Stimulated activated CD8-positive, alpha-beta memory T cell treated with anti-CD3 and anti-CD28 coated beads, Interleukin-12 subunit alpha, Interleukin-12 subunit beta, amount 100 ng/mL, for 24 hours (primary cell): ENCODE data around the gene TMPRSS11E.
A peak's percentile ranks its signal among the peaks of the same experiment; 100 is the strongest.
"Not testable (repeated sequence)": the region's sequence is repeated elsewhere in the genome, so short reads cannot be mapped to it uniquely, and the experiment has no call there.

Experiments
- DNase-seq: peaks from one replicate; pipeline ENCODE4 v3.0.0-alpha.2; 2020; ENCODE audit errors: extremely low read depth

Gene TMPRSS11E

GRCh38 chr4:68461790-68462189 lies 14.5 kb downstream of the TMPRSS11E start:
- no peak for DNase-seq

DNA sequence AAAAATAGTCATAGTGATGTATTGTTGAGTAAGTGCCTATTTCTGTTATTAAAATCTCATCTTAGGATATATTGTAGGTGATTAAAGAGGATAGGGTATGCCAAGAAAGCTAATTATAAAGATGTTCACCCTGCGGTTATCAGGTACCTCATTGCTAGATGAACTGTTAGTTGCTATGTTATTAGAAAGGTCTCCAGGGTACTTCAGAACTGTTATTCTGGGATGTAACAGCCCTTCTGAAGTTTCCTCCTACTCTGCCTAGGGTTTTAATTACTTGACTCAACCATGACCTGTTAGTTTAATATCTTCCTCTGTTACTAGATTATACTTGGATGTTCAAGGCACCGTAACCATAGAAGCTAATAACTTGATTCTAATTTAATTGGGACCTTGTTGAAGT lies 15.4 kb downstream of the TMPRSS11E start:
- DNase-seq: no peak

- no peak for DNase-seq
Measured at GRCh38 chr4:68463796-68464195, 16.5 kb downstream of the TMPRSS11E start.

GRCh38 chr4:68465058-68465457 lies 17.8 kb downstream of the TMPRSS11E start:
- DNase-seq: no peak

DNA sequence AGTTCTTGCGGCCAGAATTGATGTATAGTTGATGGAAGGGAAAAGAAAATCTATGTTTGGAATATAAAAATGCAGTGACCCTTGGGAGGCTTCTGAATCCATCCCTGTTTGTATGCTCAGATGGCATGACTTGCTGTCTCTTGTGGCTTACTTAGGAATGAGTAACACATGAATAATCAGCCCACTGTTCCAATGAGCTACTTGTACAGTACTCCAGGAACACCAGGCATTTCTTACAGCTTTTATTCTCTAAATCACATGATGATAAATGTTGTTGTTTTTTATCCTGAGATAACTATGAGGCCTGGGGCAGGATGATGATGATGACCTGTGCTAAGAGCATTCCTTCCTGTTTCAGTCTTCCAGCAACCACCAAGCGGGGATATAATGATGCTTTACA lies 18.9 kb downstream of the TMPRSS11E start:
- no peak for DNase-seq

DNA sequence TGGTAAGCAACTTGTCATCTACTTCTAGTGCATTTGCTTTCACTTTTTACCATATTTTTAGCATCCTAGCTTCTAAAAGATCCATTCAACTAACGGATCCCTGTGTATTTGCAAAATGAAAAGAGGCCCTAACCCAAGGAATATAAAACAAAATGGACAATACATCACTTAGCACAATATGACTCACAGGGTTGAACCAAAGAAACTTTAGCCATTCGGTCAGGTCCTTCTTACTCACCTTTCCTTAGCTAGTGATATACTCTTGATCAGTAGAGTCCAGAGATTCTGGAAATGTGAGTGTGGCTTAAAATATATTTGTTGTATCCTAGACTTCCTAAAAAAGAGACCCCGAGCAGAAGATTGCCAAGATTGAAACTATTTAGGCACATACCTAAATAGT lies 19.5 kb downstream of the TMPRSS11E start:
- DNase-seq: no peak

GRCh38 chr4:68469482-68469881 lies 22.2 kb downstream of the TMPRSS11E start:
- no peak for DNase-seq

GRCh38 chr4:68476191-68476590 lies 28.9 kb downstream of the TMPRSS11E start:
- no peak for DNase-seq

GRCh38 chr4:68489338-68489737 lies 42.1 kb downstream of the TMPRSS11E start:
- DNase-seq: no peak

DNA sequence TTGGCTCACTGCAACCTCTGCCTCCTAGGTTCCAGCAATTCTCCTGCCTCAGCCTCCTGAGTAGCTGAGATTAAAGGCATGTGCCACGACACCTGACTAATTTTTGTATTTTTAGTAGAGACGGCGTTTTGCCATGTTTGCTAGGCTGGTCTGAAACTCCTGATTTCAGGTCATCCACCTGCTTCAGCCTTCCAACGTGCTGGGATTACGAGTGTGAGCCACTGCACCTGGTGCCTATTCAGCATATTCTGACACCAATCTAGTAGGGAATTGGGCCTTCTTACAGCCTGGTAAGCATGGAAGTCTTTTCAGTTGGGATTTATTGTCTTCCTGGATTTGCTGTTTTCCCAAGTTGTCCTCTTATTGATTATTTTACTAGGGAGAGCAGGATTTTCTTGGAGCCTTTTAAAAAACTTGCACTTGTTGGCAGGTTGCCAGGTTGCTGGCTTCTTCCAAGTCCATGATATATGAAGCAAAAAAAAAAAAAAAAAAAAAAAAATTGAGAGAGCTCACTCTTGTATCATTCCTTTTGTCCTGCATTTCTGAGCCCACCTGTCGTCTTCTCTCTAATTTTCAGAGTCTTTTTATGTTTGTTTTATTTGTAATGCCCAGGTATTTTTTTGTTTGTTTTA lies 43.7 kb downstream of the TMPRSS11E start:
- no peak for DNase-seq

- DNase-seq: no peak
Measured at GRCh38 chr4:68494688-68495087, 47.4 kb downstream of the TMPRSS11E start.

DNA sequence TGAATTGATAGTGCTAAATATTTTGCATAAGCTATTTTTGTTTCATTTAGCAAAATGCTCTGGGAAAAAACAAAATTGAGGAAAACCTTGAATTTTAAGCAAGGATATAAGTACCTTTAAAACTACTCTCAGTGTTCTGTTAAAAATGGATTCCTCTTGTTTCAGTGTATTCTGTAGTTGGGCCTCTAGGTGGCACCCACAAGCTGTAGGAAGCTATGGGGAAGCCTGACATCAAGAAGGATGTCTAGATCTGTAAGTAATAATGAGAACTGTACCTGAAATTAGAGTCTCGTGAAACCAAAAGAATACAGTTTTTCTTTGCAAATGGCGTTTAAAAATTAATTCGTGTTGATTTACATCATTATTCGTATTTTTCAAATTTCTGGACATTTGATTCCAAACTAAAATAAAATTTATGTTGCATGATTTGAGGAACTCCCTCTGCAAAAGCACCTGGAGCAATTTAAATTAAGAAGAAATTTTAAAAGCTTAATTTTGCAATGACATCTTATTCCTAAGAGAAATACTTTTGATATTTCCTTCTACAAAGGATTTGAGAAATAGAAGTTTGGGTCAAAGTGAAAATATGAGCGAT lies 51.2 kb downstream of the TMPRSS11E start:
- peak; percentile 5 for DNase-seq

- no peak for DNase-seq
Measured at GRCh38 chr4:68499021-68499420, 51.8 kb downstream of the TMPRSS11E start.

GRCh38 chr4:68503462-68503861 lies 56.2 kb downstream of the TMPRSS11E start:
- not testable (repeated sequence) for DNase-seq

DNA sequence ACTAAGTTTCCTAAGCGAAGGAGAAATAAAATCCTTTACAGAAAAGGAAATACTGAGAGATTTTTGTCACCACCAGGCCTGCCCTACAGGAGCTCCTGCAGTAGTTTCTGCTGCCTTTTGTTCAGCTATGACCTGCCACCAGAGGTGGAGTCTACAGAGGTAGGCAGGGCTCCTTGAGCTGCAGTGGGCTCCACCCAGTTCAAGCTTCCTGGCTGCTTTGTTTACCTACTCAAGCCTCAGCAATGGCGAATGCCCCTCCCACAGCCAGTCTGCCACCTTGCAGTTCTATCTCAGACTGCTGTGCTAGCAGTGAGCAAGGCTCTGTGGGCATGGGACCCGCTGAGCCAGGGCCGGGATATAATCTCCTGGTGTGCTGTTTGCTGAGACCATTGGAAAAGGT lies 57.6 kb downstream of the TMPRSS11E start:
- DNase-seq: not testable (repeated sequence)

GRCh38 chr4:68505452-68505851 lies 58.2 kb downstream of the TMPRSS11E start:
- not testable (repeated sequence) for DNase-seq

GRCh38 chr4:68518889-68519288 lies 71.6 kb downstream of the TMPRSS11E start:
- no peak for DNase-seq

- no peak for DNase-seq
Measured at GRCh38 chr4:68520985-68521384, 73.7 kb downstream of the TMPRSS11E start.

GRCh38 chr4:68522232-68522631 lies 75.0 kb downstream of the TMPRSS11E start:
- DNase-seq: not testable (repeated sequence)

GRCh38 chr4:68535974-68536373 lies 88.7 kb downstream of the TMPRSS11E start:
- DNase-seq: no peak

DNA sequence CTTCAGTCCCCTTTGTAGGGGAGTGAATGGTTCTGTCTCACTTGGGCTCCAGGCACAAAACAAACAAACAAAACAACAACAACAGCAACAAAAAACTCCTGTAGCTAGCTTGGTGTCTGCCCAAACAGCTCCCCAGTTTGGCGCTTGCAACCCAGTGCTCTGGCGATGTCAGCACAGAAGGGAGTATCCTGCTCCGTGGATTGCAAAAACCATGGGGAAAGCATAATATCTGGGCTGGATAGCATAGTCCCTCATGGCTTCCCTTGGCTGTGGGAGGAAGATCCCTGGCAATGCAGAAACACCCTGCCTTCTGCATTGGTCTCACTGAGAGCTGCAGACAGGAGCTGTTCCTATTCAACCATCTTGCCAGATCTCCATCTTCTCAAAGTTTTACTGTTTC lies 89.1 kb downstream of the TMPRSS11E start:
- no peak for DNase-seq

DNA sequence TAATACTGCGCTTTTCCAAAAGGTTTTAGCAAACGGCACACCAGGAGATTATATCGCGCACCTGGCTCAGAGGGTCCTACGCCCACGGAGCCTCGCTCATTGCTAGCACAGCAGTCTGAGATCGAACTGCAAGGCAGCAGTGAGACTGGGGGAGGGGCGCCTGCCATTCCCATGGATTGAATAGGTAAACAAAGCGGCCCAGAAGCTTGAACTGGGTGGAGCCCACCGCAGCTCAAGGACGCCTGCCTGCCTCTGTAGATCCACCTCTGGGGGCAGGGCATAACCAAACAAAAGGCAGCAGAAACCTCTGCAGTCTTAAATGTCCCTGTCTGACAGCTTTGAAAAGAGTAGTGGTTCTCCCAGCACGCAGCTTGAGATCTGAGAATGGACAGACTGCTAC lies 95.5 kb downstream of the TMPRSS11E start:
- DNase-seq: not testable (repeated sequence)
